HepG2 (cell line): Measurements from ENCODE around the gene NBL1. TPM values are rescaled to one million over a fixed set of nuclear protein-coding genes. Genes with fewer than 3 reads are reported as not detected.

ENCODE experiments used
- ARHGAP35 ChIP-seq: sonication (generic); formaldehyde crosslinking; IDR thresholded peaks from 2 replicates; pipeline ENCODE4 v1.9.0; 2022; ENCODE audit warnings: mild to moderate bottlenecking, inconsistent platforms, moderate library complexity, missing genetic modification reagents, borderline replicate concordance
- BRCA1 ChIP-seq: sonication (generic); formaldehyde crosslinking; IDR thresholded peaks from 2 replicates; pipeline ENCODE4 v1.4.0; 2020; ENCODE audit warnings: missing genetic modification reagents
- DRAP1 ChIP-seq: IDR thresholded peaks from 2 replicates; pipeline ENCODE4 v1.6.1; 2016; ENCODE audit warnings: missing genetic modification reagents, missing compliant biosample characterization
- ETV6 ChIP-seq: sonication (generic); formaldehyde crosslinking; conservative IDR thresholded peaks from 2 replicates; pipeline ENCODE4 v1.4.0; 2020; ENCODE audit warnings: missing genetic modification reagents
- MLXIP ChIP-seq: sonication (generic); formaldehyde crosslinking; IDR thresholded peaks from 2 replicates; pipeline ENCODE4 v1.9.0; 2021; ENCODE audit warnings: missing genetic modification reagents, borderline replicate concordance
- NPAS2 ChIP-seq: sonication (generic); formaldehyde crosslinking; IDR thresholded peaks from 2 replicates; pipeline ENCODE4 v1.8.0; 2022; ENCODE audit warnings: mild to moderate bottlenecking, missing genetic modification reagents, borderline replicate concordance
- NR3C1 ChIP-seq: sonication (generic); formaldehyde crosslinking; IDR thresholded peaks from 2 replicates; pipeline ENCODE4 v1.4.0; 2020; ENCODE audit warnings: missing genetic modification reagents
- PLRG1 ChIP-seq: fragments of 450-650 bp; conservative IDR thresholded peaks from 2 replicates; pipeline ENCODE4 v1.6.1; 2016
- PRMT3 ChIP-seq: sonication (generic); formaldehyde crosslinking; IDR thresholded peaks from 2 replicates; pipeline ENCODE4 v1.8.1; 2022; ENCODE audit warnings: low read depth, mild to moderate bottlenecking, moderate library complexity, missing genetic modification reagents, borderline replicate concordance
- SOX13 ChIP-seq, 3 experiments: fragments of 450-650 bp in 1 of 3; sonication (generic) in 1 of 3; formaldehyde crosslinking in 1 of 3; IDR thresholded peaks in 2 of 3; conservative IDR thresholded peaks in 1 of 3; 2 replicates each; pipeline versions ENCODE4 v1.5.0 to v1.6.1; 2016 to 2020; ENCODE audit warnings: antibody characterized with exemption in 1 of 3, mild to moderate bottlenecking in 1 of 3, missing compliant biosample characterization in 1 of 3, missing genetic modification reagents in 1 of 3, moderate library complexity in 1 of 3
- THRA ChIP-seq: sonication (generic); formaldehyde crosslinking; IDR thresholded peaks from 2 replicates; pipeline ENCODE4 v1.4.0; 2020; ENCODE audit warnings: missing genetic modification reagents, borderline replicate concordance
- ZFP1 ChIP-seq: IDR thresholded peaks from 2 replicates; pipeline ENCODE4 v1.6.1; 2016
- ZNF564 ChIP-seq: sonication (generic); formaldehyde crosslinking; IDR thresholded peaks from 2 replicates; pipeline ENCODE4 v1.8.1; 2023; ENCODE audit warnings: mild to moderate bottlenecking, missing genetic modification reagents
- polyA plus RNA-seq, 8 experiments: library from polyadenylated mRNA; depleted of rRNA in 3 of 8; stranded (reverse) in 7 of 8; unstranded in 1 of 8; fragments of >200 nt; fragmentation: Illumina TruSeq in 4 of 8; extraction: Trizol in 4 of 8; gene quantifications; 2 replicates each; pipeline versions ENCODE4 v1.2.1 to v1.2.3, GENCODE V29; 2011 to 2016; ENCODE audit warnings: low read depth in 4 of 8, missing spikeins in 1 of 8, mixed read lengths in 1 of 8; ENCODE audit not compliant: insufficient read depth in 1 of 8
- total RNA-seq, 5 experiments: library from RNA; depleted of rRNA; stranded (reverse); fragments of >200 nt; fragmentation: Illumina TruSeq; extraction: Trizol; gene quantifications; 2 replicates each; pipeline ENCODE4 v1.2.3, GENCODE V29; 2016; ENCODE audit warnings: low read depth in 1 of 5

The NBL1 gene
- total and polyA plus RNA-seq, 2 of the 13 experiments (the other 11 are each of a cell fraction or from before 2014, with no cell fraction given) = 2.7 to 13.8 TPM

- TF ChIP-seq MLXIP (CRISPR knock-in tag) (no peak), ZFP1 (no peak), PLRG1 (no peak), ZNF564 (CRISPR knock-in tag) (no peak), DRAP1 (CRISPR knock-in tag) (no peak), THRA (no peak), ARHGAP35 (CRISPR knock-in tag) (no peak), PRMT3 (no peak), NR3C1 (CRISPR knock-in tag) (no peak), NPAS2 (no peak), SOX13 (IDR thresholded peaks at IDR 0.05) (no peak), SOX13 (CRISPR knock-in tag; conservative IDR thresholded peaks at IDR 0.05 in 1 of 2, IDR thresholded peaks at IDR 0.05 in 1 of 2) (no peak), ETV6 (no peak), BRCA1 (CRISPR knock-in tag) (no peak)
Measured at GRCh38 chr1:19683351-19683750, 39.2 kb downstream of the NBL1 start (continued).
